T-helper 2 cell treated with Interferon-gamma antibody and Interleukin-4, amounts not matched to agents 100 ng/mL and 5 ng/mL, for 36 hours (primary cell): ENCODE data around the gene SERF2. TPM values are rescaled to one million over a fixed set of nuclear protein-coding genes. Genes with fewer than 3 reads are reported as not detected.
"Not testable (repeated sequence)": the region's sequence is repeated elsewhere in the genome, so short reads cannot be mapped to it uniquely, and the experiment has no call there.

Source experiments
- intact Hi-C: fragments of 100-400 bp; cut with micrococcal nuclease; formaldehyde crosslinking; loops from one replicate; pipeline ENCODE4 v1.15.1; 2023
- total RNA-seq: library from RNA; stranded (reverse); gene quantifications from 2 replicates; pipeline ENCODE4 v1.2.3, GENCODE V29; 2022

SERF2 gene
- total RNA-seq, 1 donor from 2014 or later = 687 TPM

GRCh38 chr15:43826508-43827341 lies 34.6 kb downstream of the SERF2 start, which contains the start of gene WDR76:
WDR76 (plus strand) TSS chr15:43827002; CDS start chr15:43827033, 31 bp downstream.
- intact Hi-C loops = loop anchor here (1.0 to 10.0 kb wide), 2 partner anchors 49 to 898 kb away; no protein-coding TSS in a partner anchor

- intact Hi-C loops = loop anchor here (10.0 kb wide), 1 partner anchor 897 kb away; no protein-coding TSS in a partner anchor
These were observed 36.0 kb downstream of the SERF2 start for GRCh38 chr15:43828061-43828657.

GRCh38 chr15:43829951-43830540 lies 37.9 kb downstream of the SERF2 start:
- intact Hi-C loops = loop anchor here (10.0 kb wide), 1 partner anchor 895 kb away; no protein-coding TSS in a partner anchor

- intact Hi-C loops = not testable (repeated sequence)
These were observed 38.7 kb downstream of the SERF2 start for GRCh38 chr15:43830691-43831275.

GRCh38 chr15:43831519-43832052 lies 39.5 kb downstream of the SERF2 start:
- intact Hi-C loops = not testable (repeated sequence)

GRCh38 chr15:43832485-43832884 lies 40.4 kb downstream of the SERF2 start:
- intact Hi-C loops = not testable (repeated sequence)

GRCh38 chr15:43845421-43845820 lies 53.3 kb downstream of the SERF2 start:
- intact Hi-C loops = no loop called here

Other genes starting within 250 kb of the SERF2 start
- 46.4 and 55.7 TPM in 2 replicates for gene PPIP5K1, start 202.1 kb upstream of the SERF2 start, total RNA-seq
- 0.45 TPM in 1 of 2 replicates, not detected in the other for gene CKMT1B, start 198.3 kb upstream of the SERF2 start, total RNA-seq
- gene STRC, start 173.5 kb upstream of the SERF2 start, total RNA-seq = 0.36 and 0.48 TPM in 2 replicates
- 6.9 and 7.6 TPM in 2 replicates for gene CATSPER2, start 143.5 kb upstream of the SERF2 start, total RNA-seq
- gene CKMT1A, start 98.5 kb upstream of the SERF2 start, total RNA-seq = 0.30 TPM in 1 of 2 replicates, not detected in the other
- gene PDIA3, start 45.9 kb upstream of the SERF2 start, total RNA-seq = 365 and 372 TPM in 2 replicates
- gene ELL3, start 15.4 kb upstream of the SERF2 start, total RNA-seq = 0.64 and 1.4 TPM in 2 replicates
- gene SERINC4, start 7.9 kb downstream of the SERF2 start, total RNA-seq = 0.16 and 0.23 TPM in 2 replicates
- 15.4 and 18.4 TPM in 2 replicates for gene HYPK, start 8.3 kb downstream of the SERF2 start, total RNA-seq
- gene MFAP1, start 32.4 kb downstream of the SERF2 start, total RNA-seq = 33.7 and 35.2 TPM in 2 replicates
- gene WDR76, start 34.7 kb downstream of the SERF2 start, total RNA-seq = 84.3 and 86.1 TPM in 2 replicates